HG02840 (cell line): ENCODE measurements around the gene MAML2.

Experiments used
- ATAC-seq: cut with Tn5 transposase; IDR thresholded peaks from one replicate; pipeline ENCODE4 v1.9.1; 2021; ENCODE audit warnings: mild to moderate bottlenecking, moderate library complexity, moderate number of reproducible peaks; ENCODE audit not compliant: unreplicated experiment, low FRiP score

Gene MAML2

DNA sequence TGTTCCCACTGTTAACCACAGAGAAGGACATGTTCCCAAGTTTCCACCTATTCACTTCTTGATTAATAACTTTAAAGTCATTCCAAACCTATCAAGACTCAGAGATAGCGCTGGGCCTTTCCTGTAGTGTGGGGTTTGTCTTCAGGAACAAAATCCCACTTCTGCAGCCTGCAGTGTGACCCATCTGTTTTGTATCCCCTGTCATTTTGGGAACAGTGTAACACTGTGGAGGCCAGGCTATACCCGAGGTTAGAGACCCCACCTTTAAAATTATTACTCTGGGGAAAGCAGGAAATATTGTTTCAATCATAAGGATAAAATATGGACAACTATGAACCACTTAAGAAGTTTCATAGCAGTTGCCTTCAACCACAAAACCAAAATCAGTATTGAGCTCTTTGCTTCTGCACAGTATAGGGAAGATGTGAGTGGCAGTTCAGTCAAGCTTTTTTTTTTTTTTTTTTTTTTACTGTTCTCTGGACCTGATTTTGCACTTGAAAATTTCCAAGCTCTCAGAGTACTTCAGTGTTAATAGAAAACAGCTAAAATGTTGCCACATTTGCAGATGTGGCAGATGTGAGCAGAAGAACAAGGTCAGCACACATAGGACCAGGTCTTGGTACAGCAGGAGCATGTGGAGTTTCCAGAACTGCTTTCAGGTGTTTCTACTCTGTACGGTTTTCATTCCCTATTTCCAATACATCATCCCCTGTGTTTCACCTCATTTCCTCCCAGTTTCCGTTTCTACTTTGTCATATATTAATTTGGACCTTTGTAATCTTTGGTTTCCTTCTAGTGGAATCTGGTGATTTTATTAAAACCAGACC, 121.5 kb downstream of the MAML2 start:
- ATAC-seq, result no peak

DNA sequence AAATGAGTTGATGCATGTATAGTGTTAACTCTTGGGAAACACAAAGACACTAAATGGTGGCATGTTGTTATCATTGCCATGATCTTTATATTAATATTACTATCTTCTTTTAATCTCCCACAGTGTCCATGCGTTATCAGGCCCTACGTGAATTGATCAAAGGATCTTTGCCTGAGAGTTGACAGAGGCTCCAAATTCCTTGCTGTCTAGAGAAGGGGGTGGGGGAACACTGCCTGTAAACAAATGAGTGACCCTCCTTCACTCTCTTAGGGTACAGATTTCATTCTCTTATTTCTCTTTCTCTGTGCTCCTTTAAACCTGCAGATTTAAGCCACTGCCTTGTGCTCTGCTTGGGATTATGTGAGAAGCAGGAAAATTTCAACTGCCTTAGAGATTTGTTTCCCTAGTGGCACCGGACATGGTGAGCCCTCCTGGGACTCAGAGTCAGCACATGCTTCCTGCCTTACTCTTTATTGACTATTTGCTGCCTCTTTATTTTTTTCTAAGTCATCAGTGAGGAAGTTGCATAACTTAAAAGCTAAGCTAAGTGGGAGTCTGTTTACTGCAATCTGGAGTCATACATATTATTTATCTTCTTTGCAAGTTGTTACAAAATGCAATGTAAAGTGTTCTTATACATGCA, 122.9 kb downstream of the MAML2 start:
- ATAC-seq, result no peak

- ATAC-seq, result no peak
These were observed 124.1 kb downstream of the MAML2 start for GRCh38 chr11:96218901-96219300.

DNA sequence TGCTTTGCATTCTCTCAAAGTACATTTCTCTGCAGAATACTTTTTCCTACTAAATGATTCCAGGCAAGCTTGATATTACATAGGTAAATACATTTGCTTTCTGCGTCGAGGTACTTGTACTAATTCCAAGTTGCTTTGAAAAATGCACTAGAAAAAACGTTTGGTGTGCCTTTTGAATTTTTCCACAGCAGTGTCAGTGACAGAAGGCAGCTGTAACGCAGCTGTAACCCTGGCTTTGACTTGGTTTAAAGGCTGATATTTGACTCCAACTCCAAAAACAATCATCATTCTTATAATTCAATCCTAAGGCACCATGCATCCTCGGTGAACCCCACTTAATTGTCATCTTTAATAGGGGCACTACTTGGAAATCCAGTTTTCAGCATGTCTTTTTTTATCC, 125.0 kb downstream of the MAML2 start:
- no peak for ATAC-seq

GRCh38 chr11:96217206-96217605, 125.8 kb downstream of the MAML2 start:
- no peak for ATAC-seq

DNA sequence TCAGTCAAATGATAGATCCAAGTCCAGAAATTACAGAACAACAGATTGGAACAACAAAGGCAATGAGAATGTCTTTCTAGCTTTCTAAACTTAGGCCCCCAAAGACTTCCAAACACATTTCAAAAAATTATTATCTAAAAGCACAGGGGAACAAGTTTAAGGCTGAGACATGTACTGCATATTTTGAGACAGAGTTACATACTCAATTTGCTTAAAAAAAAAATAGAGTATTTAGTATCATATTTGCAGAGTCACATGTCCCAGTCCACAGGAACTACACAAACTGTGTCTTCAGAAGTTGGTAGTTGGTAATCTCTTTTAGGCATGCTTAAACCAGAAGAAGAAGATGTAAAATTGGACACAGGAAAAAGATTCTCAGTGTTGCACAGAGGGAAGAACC, 127.2 kb downstream of the MAML2 start:
- no peak for ATAC-seq

- ATAC-seq, result peak; percentile 66
These were observed 127.7 kb downstream of the MAML2 start for GRCh38 chr11:96215110-96215782.

DNA sequence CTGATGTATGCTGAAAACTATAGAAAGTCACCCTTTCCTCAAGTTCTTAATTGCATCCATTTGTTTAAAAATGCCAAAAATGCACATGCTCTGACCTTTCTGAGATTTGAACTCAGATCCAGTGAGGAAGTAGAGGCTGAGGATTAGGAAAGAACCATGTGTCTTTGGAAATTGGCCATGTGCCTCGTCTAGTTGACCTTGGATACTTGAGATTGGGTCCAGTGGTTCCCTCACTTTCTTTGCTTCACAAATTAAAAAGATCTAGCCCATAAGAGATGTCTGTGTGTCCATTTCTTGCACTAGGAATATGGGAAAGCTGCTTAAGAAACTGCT, 128.3 kb downstream of the MAML2 start:
- ATAC-seq, result no peak

DNA sequence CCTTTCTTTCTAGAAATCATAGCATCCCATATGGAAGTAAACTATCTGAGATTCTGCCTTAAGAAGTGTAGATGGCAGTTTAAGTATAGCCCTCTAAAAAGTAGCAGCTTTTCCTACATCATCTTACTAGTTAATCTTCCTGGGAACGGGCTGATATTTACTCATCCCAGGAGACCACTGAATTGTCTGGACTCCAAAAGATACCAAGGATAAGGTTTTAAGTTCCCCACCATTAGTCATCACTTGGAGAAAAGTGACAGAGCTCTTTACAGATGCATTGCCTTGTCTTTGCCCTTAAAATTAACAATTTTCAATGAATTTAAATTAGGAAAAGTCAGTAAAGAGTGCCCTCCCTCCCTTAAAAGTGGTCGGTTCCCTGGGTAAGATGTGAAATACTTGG, 129.5 kb downstream of the MAML2 start:
- ATAC-seq, result no peak

- ATAC-seq, result no peak
These were observed 131.6 kb downstream of the MAML2 start for GRCh38 chr11:96211436-96211835.

DNA sequence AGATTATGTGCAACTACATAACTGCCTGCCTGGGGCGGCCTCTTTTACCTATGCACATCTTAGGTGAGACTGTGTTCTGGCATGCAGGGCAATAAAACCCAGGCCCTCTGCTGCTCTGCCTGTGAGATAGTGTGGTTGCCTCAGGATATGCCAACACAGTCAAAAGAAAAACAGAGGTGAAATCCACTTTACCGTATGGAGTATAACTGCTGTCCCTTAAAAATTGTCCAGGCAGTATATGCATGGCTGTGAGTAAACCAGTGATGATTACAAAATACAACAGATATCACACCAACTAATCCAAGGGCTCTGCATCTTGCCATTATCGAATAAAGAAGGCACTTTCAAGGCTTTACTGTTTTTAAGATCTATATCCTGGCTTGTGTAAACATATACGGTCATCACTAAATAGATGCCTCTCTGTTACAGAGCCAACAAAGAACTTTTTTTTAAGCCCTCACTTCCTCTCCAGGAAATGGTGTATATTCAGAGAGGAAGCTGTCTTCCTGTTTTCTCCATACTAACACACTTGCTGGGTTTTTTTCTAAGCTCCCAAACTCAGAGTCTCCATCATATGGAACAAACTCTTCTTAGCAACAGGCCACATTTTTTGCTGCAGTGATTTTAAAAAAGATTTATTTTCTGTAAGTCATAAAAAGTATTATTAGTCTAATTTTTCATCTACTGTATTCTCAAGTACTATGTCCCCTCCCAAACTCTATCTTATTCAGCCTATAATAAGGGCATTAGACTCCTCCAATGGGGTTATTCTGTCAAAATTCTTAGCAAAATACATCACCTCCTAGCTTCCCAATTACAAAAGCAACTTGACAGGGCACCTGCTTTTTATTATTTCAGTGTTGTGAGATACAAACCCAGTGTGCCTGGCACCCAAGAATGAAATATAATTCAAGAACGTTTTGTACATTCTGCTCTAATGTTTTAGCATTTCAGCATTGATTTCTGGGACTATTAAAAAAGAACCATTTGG, 135.2 kb downstream of the MAML2 start:
- no peak for ATAC-seq

DNA sequence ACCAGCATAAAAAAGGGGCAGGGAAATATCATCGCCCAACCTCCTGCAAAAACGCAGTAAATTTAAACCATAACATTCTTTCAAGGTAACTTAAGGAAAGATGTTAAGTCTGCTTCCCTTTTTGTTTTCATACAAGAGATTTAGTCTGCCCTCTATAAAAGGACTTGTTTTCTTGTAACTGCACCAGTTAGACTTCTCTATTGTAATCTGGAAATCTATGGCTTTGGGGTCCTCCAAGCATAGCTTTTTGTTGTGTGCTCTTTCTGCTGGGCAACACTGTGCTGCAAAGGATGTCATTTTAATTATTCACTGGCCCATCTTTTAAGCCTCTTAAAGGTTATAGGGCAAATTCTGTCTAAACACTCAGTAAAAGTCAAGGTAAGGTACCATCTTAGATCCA, 136.0 kb downstream of the MAML2 start:
- ATAC-seq, result no peak

GRCh38 chr11:96205460-96205809, 137.6 kb downstream of the MAML2 start:
- no peak for ATAC-seq

GRCh38 chr11:96204721-96205459, 138.1 kb downstream of the MAML2 start:
- ATAC-seq, result no peak

- ATAC-seq, result no peak
These were observed 138.7 kb downstream of the MAML2 start for GRCh38 chr11:96204366-96204659.

- ATAC-seq, result no peak
These were observed 139.2 kb downstream of the MAML2 start for GRCh38 chr11:96203567-96204365.

- ATAC-seq, result no peak
These were observed 142.8 kb downstream of the MAML2 start for GRCh38 chr11:96200243-96200642.

DNA sequence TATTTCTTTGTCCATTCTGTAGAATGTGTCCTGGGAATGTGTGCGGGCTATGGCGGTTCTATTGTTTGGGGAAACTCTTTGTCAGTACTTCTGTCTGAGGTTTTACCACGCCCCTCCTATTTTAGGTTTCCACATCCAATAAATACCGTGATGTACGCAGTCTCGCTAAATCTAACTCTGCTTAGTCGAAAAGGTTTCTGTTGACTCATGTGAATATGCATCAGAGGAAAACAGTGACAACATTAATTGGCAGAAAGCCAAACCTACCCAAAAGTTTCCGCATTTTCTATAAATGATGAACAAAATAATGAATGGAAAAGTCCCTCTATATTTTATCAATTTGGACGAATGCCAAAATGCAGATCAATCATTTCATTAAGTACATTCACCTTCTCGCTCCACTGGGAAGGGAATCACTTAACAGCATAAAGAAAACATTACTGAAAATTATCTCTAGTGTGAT, 143.4 kb downstream of the MAML2 start:
- ATAC-seq, result no peak
